Fibroblast of upper back skin (primary cell): ENCODE results near the gene FCHO2.
"Not testable (repeated sequence)": the region's sequence is repeated elsewhere in the genome, so short reads cannot be mapped to it uniquely, and the experiment has no call there.

Source experiments
- DNase-seq: peaks from one replicate; pipeline ENCODE4 v3.0.0-alpha.2; 2013

Gene FCHO2

DNA sequence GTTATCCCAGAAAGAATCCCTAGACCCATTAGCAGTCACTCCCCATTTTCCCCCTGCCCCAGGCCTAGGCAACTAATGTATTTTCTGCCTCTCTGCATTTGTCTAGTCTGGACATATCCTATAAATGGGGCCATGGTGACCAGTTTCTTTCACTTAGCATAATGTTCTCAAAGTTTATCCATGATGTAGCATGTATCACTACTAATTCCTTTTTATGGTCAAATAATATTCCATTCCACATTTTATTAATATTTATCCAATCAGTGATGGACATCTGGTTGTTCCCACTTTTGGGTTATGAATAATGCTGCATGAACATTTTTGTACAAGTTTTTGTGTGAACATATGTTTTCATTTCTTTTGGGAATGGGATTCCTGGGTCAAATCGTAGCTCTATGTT is 1.5 kb downstream of the FCHO2 start:
- DNase-seq, result no peak

DNA sequence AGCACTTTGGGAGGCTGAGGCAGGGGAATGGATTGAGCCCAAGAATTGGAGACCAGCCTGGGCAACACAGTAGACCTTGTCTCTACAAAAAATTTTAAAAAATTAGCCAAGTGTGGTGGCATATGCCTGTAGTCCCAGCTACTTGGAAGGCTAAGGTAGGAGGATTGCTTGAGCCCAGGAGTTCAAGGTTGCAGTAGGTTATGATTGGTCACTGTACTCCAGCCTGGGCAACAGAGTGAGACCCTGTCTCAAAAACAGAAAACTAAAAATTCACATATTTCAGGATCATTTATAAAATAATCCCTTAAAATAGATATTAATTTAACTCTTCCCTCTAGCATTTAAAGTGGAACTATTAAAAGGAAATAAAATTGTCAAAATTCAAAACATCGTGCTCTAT is 3.4 kb downstream of the FCHO2 start:
- no peak for DNase-seq

- DNase-seq, result not testable (repeated sequence)
Measured at GRCh38 chr5:72974481-72974880, 18.6 kb downstream of the FCHO2 start.

DNA sequence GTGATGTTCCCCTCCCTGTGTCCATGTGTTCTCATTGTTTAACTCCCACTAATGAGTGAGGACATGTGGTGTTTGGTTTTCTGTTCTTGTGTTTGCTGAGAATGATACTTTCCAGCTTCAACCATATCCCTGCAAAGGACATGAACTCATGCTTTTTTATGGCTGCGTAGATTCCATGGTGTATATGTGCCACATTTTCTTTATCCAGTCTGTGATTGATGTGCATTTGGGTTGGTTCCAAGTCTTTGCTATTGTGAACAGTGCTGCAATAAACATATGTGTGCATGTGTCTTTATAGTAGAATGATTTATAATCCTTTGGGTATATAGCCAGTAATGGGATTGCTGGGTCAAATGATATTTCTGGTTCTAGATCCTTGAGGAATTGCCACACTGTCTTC is 21.0 kb downstream of the FCHO2 start:
- DNase-seq, result not testable (repeated sequence)

DNA sequence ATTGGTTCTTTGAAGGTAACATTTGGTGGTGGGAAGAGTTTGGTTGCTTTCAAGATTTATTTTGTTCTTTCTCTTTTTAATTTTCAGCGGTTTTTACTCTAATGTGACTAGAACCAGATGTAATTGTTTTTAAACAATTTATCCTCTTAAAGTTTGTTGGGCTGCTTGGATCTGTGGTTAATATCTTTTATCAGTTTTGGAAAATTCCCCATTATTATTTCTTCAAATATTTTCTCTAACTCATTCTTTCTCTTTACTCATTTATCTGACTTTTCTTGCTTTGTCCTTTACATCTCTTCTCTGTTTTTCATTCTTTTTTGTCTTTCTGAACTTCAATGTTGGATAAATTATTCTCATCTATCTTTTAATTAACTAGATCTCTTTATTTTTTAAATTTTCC is 29.9 kb downstream of the FCHO2 start:
- DNase-seq, result no peak

DNA sequence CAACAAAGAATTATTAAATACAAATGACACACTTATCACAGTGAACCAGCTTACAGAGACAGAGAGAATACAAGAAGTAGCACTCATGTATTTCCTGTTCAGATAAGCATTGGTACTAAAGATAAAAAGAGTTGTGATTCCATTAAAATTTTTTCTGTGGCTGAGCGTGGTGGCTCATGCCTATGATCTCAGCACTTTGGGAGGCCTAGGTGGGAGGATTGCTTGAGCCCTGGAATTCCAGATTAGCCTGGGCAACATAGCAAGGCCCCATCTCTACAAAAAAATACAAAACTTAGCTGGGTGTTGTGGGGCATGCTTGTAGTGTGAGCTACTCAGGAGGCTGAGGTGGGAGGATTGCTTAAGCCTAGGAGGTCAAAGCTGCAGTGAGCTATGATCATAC is 32.9 kb downstream of the FCHO2 start:
- DNase-seq, result no peak

GRCh38 chr5:72991394-72991793 is 35.6 kb downstream of the FCHO2 start:
- no peak for DNase-seq

- no peak for DNase-seq
Measured at GRCh38 chr5:72994578-72994977, 38.7 kb downstream of the FCHO2 start.

DNA sequence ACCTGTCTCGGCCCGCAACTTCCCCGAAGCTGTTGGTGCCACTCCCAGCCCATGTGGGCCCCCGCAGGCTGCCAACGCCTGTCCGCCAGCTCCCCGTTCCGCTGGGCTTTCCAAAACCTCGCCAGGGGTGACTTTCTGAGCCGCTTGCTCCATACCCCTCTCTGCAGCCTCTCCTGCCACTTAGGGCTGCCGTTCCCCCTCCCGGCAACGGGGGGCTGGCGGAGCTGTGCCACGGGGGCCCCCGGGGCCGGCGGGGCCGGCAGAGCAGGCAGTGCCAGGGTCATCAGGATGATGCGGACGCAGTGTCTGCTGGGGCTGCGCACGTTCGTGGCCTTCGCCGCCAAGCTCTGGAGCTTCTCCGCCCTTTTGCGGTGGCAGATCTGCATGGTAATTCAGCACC is 40.8 kb downstream of the FCHO2 start:
- no peak for DNase-seq

DNA sequence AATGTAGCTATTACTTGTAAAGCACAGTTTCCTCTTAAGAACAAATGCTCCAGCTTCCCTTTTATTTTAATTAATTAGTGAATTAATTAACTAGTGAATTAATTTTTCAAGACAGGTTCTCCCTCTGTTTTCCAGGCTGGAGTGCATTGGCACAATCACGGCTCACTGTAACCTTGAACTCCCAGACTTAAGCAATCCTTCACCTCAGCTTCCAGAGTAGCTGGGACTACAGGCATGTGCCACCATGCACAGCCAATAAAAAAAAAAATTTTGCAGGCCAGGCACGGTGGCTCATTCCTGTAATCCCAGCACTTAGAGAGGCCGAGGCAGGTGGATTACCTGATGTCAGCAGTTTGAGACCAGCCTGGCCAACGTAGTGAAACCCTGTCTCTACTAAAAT is 44.1 kb downstream of the FCHO2 start:
- no peak for DNase-seq

GRCh38 chr5:73005886-73006285 is 50.0 kb downstream of the FCHO2 start:
- no peak for DNase-seq

GRCh38 chr5:73007051-73007450 is 51.2 kb downstream of the FCHO2 start:
- DNase-seq, result peak; percentile 32

DNA sequence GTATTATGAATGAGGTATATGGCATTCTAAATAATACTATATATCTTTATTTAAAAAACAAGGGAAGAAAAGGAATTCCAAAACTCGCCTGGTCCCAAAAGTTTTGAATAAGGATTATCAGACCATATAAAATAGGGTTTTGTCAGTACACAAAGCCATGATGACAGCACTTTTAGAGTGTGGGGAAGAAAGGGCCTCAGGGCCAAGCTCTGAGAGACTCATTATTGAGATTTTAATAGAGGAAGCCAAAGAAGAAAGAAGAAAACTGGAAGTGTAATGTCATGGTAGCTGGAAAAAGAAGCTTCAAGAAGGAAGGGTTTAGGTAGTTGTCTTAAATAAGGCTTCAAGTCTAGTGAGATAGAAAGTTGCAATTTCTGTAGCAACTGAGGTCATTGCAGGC is 53.0 kb downstream of the FCHO2 start:
- no peak for DNase-seq

- DNase-seq, result not testable (repeated sequence)
Measured at GRCh38 chr5:73011612-73012011, 55.8 kb downstream of the FCHO2 start.

GRCh38 chr5:73018892-73019291 is 63.1 kb downstream of the FCHO2 start:
- DNase-seq, result no peak

GRCh38 chr5:73019766-73020165 is 63.9 kb downstream of the FCHO2 start:
- no peak for DNase-seq

DNA sequence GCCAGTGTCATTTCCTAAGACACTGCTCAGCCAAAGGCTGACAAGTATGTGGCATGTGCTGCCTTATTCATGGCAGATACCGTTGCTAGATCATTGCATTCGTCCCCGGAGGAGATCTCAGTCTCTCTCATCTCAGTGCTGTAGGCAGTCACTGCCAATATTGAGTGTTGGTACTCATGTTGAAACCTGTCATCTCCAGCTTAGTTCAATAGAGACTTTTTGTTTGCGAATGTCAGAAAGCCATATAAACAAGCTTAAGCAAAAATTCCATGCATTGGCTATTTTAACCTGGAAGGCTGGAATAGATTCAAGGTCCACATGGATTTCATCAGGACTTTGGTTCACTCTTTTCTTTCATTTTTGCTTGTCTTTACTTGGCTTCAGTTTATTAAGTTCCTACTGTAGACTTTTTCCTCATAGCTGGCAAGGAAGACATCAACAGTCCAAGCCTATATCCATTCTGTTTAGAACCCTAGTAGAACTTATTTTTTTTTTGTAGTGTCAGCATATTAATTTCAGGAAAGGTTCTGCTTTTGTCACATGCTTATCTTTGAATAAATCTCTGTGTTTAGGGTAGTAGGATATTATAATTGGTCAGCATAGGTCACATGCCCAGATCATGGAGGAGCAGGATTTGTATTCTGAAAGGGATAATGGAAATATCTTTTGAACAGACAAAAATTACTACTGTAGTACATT is 66.8 kb downstream of the FCHO2 start:
- DNase-seq, result no peak

DNA sequence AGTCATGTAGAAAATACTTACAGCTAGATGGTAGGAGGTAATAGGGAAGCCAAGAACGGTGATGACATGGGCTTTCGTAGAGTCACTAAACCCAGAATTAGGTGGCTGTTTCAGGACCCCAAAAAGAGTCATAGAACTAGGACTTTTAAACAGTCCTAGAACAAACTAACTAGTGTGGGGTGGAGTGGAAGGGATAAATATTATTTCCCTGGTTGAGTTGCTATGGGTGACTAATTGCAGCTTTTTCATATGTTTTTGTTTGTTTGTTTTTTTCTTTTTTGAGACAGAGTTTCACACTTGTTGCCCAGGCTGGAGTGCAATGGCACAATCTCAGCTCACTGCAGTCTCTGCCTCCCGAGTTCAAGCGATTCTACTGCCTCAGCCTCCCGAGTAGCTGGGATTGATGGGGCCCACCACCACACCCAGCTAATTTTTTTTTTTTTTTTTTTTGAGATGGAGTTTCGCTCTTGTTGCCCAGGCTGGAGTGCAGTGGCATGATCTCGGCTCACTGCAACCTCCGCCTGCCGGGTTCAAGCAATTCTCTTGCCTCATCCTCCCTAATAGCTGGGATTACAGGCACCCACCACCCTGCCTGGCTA is 69.2 kb downstream of the FCHO2 start:
- not testable (repeated sequence) for DNase-seq

DNA sequence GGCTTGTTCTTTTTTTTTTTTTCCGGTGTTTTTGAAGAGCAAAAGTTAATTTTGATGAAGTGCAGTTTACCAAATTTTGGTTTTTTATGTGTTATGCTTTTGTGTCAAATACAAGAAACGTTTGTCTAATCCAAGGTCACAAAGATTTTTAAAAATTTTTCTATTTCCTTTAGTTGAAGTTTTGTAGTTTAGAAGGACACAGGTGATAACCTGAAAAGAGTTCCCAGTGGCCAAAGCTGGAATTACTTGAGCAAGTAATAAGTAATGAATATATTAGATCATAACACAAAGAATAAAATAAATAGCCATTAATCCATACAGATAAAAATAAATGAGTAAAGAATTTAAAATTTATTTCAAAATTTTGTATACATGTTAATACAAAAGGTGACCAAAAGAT is 71.5 kb downstream of the FCHO2 start:
- no peak for DNase-seq

GRCh38 chr5:73027816-73028215 is 72.0 kb downstream of the FCHO2 start:
- no peak for DNase-seq

DNA sequence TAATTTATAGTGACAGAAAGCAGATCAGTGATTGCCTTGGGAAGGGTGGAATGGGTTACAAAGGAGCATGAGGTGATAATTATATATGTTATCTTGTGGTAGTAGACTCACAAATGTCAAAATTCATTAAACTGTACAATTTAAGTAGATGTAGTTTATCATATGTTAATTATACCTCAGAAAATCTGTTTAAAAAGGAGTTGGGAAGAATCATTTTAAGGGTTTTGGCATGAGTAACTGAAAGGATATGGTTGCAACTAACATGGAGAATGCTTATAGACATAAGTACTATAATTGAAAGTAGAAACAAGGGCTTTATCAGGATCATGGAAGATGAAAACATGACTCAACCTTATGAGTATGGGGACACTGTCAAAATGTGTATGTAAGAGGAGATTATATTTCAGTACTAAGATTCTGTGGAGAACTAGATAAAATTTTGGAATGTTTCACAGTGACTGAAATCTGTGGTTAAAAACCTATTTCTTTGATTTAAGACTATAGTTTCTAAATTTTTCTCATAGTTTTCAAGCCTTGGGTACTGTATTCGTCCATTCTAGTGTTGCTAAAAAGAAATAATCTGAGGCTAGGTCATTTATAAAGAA is 73.3 kb downstream of the FCHO2 start:
- DNase-seq, result peak; percentile 83

- DNase-seq, result peak; percentile 61
Measured at GRCh38 chr5:73030531-73030930, 74.7 kb downstream of the FCHO2 start.

DNA sequence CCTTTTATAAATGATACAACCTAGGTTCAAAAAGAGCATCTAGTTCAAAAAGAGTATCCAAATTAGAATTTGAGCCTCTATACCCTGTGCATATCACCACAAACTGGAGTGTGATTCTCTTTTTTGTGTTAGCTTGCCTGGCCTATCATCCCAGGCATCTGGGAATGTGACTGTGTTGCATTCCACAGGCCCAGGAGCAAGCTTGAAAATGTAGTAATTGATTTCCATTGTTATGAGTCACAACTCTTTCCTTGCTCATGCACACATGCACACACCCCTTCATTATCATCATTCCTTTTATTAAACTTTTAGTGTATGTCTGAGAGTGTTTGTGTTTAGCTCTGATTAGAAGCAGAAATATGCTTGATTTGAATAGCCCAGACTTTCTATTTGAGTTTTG is 75.2 kb downstream of the FCHO2 start:
- DNase-seq, result peak; percentile 90

GRCh38 chr5:73031839-73032238 is 76.0 kb downstream of the FCHO2 start:
- peak; percentile 90 for DNase-seq

DNA sequence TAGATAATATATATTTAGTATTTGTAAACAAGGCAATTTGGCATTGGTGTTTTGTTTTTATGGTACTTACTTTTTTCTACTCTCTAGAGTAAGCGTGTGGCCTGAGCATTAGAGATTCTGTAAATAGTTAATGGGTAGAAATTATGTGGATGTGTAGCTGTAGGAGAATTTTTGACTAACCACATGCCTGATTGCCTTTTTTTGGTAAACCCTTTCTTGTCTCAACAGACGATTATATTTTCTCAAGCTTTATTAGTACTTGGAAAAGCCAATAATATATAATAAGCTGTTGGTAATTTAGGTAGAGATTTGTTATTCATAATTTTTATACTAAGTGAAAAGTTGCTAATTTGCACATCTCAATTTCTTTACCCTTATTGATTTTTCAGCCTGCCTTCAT is 76.8 kb downstream of the FCHO2 start:
- DNase-seq, result peak; percentile 8
